SK-N-SH (cell line): ENCODE measurements around the gene RCOR2. TPM values are rescaled to one million over a fixed set of nuclear protein-coding genes. Genes with fewer than 3 reads are reported as not detected.
A peak's percentile ranks its signal among the peaks of the same experiment; 100 is the strongest.

Experiments
- CTCF ChIA-PET: fragments of 300-600, 350-600 bp; formaldehyde crosslinking; extraction: SDS; loops from one replicate; lab custom pipeline; 2021; lab: Yijun Ruan, JAX
- POLR2A ChIA-PET: fragments of 350-600 bp; sonication (Branson Sonifier 250); formaldehyde crosslinking; extraction: SDS; loops from one replicate; lab custom pipeline; 2020; ENCODE audit warnings: antibody characterized with exemption, inconsistent platforms; lab: Yijun Ruan, JAX
- DNase-seq: peaks from one replicate; pipeline ENCODE4 v3.0.0; 2012
- H2AFZ ChIP-seq: fragments of 200-600 bp; sonication (generic); 2 replicates; pipeline ENCODE4 v1.8.1; 2016; ENCODE audit warnings: antibody characterized with exemption, mild to moderate bottlenecking, low read depth
- H3F3A ChIP-seq: fragments of 200-600 bp; sonication (generic); replicated peaks from 2 replicates; pipeline ENCODE3; 2016; ENCODE audit warnings: antibody characterized with exemption, mild to moderate bottlenecking; ENCODE audit not compliant: insufficient read depth
- H3K27ac ChIP-seq, 2 experiments: fragments of 200-500 bp in 1 of 2; fragments of 200-600 bp in 1 of 2; sonication (Bioruptor generic) in 1 of 2; sonication (generic), shearing (Covaris generic) in 1 of 2; 2 replicates each; pipeline versions ENCODE4 v1.5.1 to v1.6.1; 2014 to 2016; ENCODE audit warnings: low read depth in 2 of 2, inconsistent platforms in 1 of 2, low read length in 1 of 2, mild to moderate bottlenecking in 1 of 2, mixed read lengths in 1 of 2
- H3K27me3 ChIP-seq: fragments of 200-600 bp; sonication (generic), shearing (Covaris generic); 2 replicates; pipeline ENCODE4 v1.6.1; 2016; ENCODE audit warnings: mixed run types; ENCODE audit not compliant: insufficient read depth
- H3K36me3 ChIP-seq, 2 experiments: fragments of 200-500 bp in 1 of 2; fragments of 200-600 bp in 1 of 2; sonication (Bioruptor generic) in 1 of 2; sonication (generic) in 1 of 2; replicated peaks in 1 of 2; 2 replicates each; pipeline versions ENCODE3 to v1.5.1; 2014 to 2016; ENCODE audit warnings: low read length in 1 of 2, mild to moderate bottlenecking in 1 of 2; ENCODE audit not compliant: insufficient read depth in 2 of 2, control insufficient read depth in 1 of 2
- H3K4me1 ChIP-seq, 2 experiments: fragments of 200-500 bp in 1 of 2; fragments of 200-600 bp in 1 of 2; sonication (Bioruptor generic) in 1 of 2; sonication (generic), shearing (Covaris generic) in 1 of 2; 2 replicates each; pipeline versions ENCODE4 v1.5.1 to v1.6.1; 2014 to 2016; ENCODE audit warnings: low read depth in 1 of 2, low read length in 1 of 2, mixed run types in 1 of 2; ENCODE audit not compliant: insufficient read depth in 2 of 2, control insufficient read depth in 1 of 2
- H3K4me2 ChIP-seq: fragments of 200-600 bp; sonication (generic), shearing (Covaris generic); 2 replicates; pipeline ENCODE4 v1.6.1; 2017; ENCODE audit warnings: mixed run types
- H3K4me3 ChIP-seq, 2 experiments: fragments of 200-500 bp in 1 of 2; fragments of 200-600 bp in 1 of 2; sonication (Bioruptor generic) in 1 of 2; sonication (generic), shearing (Covaris generic) in 1 of 2; 2 replicates each; pipeline versions ENCODE4 v1.5.1 to v1.8.1; 2014 to 2016; ENCODE audit warnings: low read depth in 2 of 2, inconsistent platforms in 1 of 2, low read length in 1 of 2, mild to moderate bottlenecking in 1 of 2, mixed read lengths in 1 of 2, moderate library complexity in 1 of 2
- H3K79me2 ChIP-seq: fragments of 200-600 bp; sonication (generic); 2 replicates; pipeline ENCODE4 v1.8.1; 2017; ENCODE audit warnings: mild to moderate bottlenecking; ENCODE audit not compliant: insufficient read depth
- H3K9ac ChIP-seq: fragments of 200-600 bp; sonication (generic); 2 replicates; pipeline ENCODE4 v1.6.1; 2017; ENCODE audit warnings: mixed run types
- H3K9me2 ChIP-seq: fragments of 200-600 bp; sonication (generic); 2 replicates; pipeline ENCODE4 v1.6.1; 2017; ENCODE audit warnings: mixed run types
- H3K9me3 ChIP-seq: fragments of 200-600 bp; sonication (generic); 2 replicates; pipeline ENCODE4 v1.6.1; 2017; ENCODE audit warnings: mixed run types, mild to moderate bottlenecking, moderate library complexity
- H4K20me1 ChIP-seq: fragments of 200-600 bp; sonication (generic); 2 replicates; pipeline ENCODE4 v1.6.1; 2017; ENCODE audit warnings: mild to moderate bottlenecking, mixed run types; ENCODE audit not compliant: insufficient read depth
- CTCF ChIP-seq: fragments of 200-600 bp; sonication (generic); IDR thresholded peaks from 2 replicates; pipeline ENCODE4 v1.6.1; 2017; ENCODE audit warnings: antibody characterized with exemption, mild to moderate bottlenecking, moderate library complexity
- EZH2phosphoT487 ChIP-seq: fragments of 200-600 bp; sonication (generic); IDR thresholded peaks from 2 replicates; pipeline ENCODE4 v1.6.1; 2017; ENCODE audit warnings: low read depth, mixed run types, mild to moderate bottlenecking, antibody characterized with exemption, moderate library complexity, borderline replicate concordance
- MXI1 ChIP-seq: IDR thresholded peaks from 2 replicates; pipeline ENCODE4 v1.6.1; 2012; ENCODE audit warnings: mild to moderate bottlenecking, low read depth, low read length, improper control_type of control experiment
- RAD21 ChIP-seq: IDR thresholded peaks from 2 replicates; pipeline ENCODE4 v1.6.1; 2012; ENCODE audit warnings: mild to moderate bottlenecking, low read length
- SIN3A ChIP-seq: IDR thresholded peaks from 2 replicates; pipeline ENCODE4 v1.6.1; 2012; ENCODE audit warnings: low read depth, mild to moderate bottlenecking, low read length, moderate library complexity, borderline replicate concordance
- SMC3 ChIP-seq: IDR thresholded peaks from 2 replicates; pipeline ENCODE4 v1.6.1; 2012; ENCODE audit warnings: low read depth, low read length, improper control_type of control experiment
- TCF12 ChIP-seq: IDR thresholded peaks from 2 replicates; pipeline ENCODE4 v1.4.0; 2012
- ZBTB33 ChIP-seq: IDR thresholded peaks from 2 replicates; pipeline ENCODE4 v1.4.0; 2012; ENCODE audit warnings: low read depth, borderline replicate concordance
- WGBS: methylation state at CpG from one replicate; pipeline ENCODE4 v1.1.6; 2017; ENCODE audit warnings: low lambda C conversion rate; 5-methylcytosine and 5-hydroxymethylcytosine counted together
- polyA plus RNA-seq, 3 experiments: library from polyadenylated mRNA; depleted of rRNA; stranded (reverse); fragments of >200 nt; gene quantifications; 2 replicates each; pipeline ENCODE4 v1.2.3, GENCODE V29; 2012

Gene RCOR2
- polyA plus RNA-seq, 1 of the 3 experiments (the other 2 are of a cell fraction): 1.1 TPM

- Histone ChIP-seq H3K27me3 (no peaks in the 10 kb centered on the region), H3K79me2 (peaks cover 42% of the 10 kb centered on the region), H3F3A (no peaks in the 10 kb centered on the region), H3K9ac (no peak overlapping the region), H3K27ac (peak overlapping the region in 1 of 2 experiments; percentile 29; a peak in 2 of 4 replicates), H3K9me3 (no peaks in the 10 kb centered on the region), H2AFZ (no peak overlapping the region), H3K4me2 (0 out of 2 replicates have a peak overlapping the region, but pooled peaks have one; percentile 27), H4K20me1 (peaks cover 12% of the 10 kb centered on the region; the same call in 1 of the 2 replicates), H3K4me3 (no peak overlapping the region; a peak in 1 of 4 replicates), H3K36me3 (peaks cover 10 to 19% of the 10 kb centered on the region in 2 experiments), H3K4me1 (peaks cover 9 to 22% of the 10 kb centered on the region in 2 experiments; a peak in 3 of 4 replicates), H3K9me2 (no peaks in the 10 kb centered on the region)
- POLR2A ChIA-PET: interaction anchor here (0.9 to 2.0 kb wide), 4 partner anchors 28 to 178 kb away, joined by 4 to 14 read pairs (median 6); partner anchors contain the start of gene RCOR2
- DNase-seq: peak; percentile 84
- CTCF ChIA-PET: interaction anchor here (0.6 to 9.3 kb wide), 51 partner anchors 9 to 466 kb away, joined by 3 to 162 read pairs (median 4); partner anchors contain the start of genes COX8A, MARK2, RCOR2 and ZFTA
- TF ChIP-seq TCF12 (no peak), RAD21 (peak; percentile 89), SIN3A (0 out of 2 replicates have a peak, but pooled peaks have one; percentile 13), EZH2phosphoT487 (no peak), SMC3 (peak; percentile 87), CTCF (peak; percentile 71)
- WGBS: 58% methylated on average over 13 of the region's 14 CpGs
Observed at GRCh38 chr11:63945477-63946163, 28.7 kb upstream of the RCOR2 start.

GRCh38 chr11:63944987-63945386, 28.0 kb upstream of the RCOR2 start:
- no peaks in the 10 kb centered on the region for H3K9me2 ChIP-seq
- TF ChIP-seq MXI1: peak; percentile 25; the same call in 1 of the 2 replicates
- TF ChIP-seq ZBTB33: no peak
- no peaks in the 10 kb centered on the region for H3K9me3 ChIP-seq
- peaks cover 10 to 18% of the 10 kb centered on the region in 2 experiments for H3K36me3 ChIP-seq
- 100% methylated on average over 3 of the region's 8 CpGs for WGBS
- H3K9ac ChIP-seq: no peak overlapping the region
- H3K4me1 ChIP-seq: peaks cover 15 to 25% of the 10 kb centered on the region in 2 experiments; a peak in 3 of 4 replicates
- H3K4me3 ChIP-seq: no peak overlapping the region
- no peak overlapping the region for H3K4me2 ChIP-seq
- peaks cover 16% of the 10 kb centered on the region; the same call in 1 of the 2 replicates for H4K20me1 ChIP-seq
- no peaks in the 10 kb centered on the region for H3F3A ChIP-seq
- H2AFZ ChIP-seq: no peak overlapping the region
- CTCF ChIA-PET: interaction anchor here (0.7 to 9.3 kb wide), 27 partner anchors 10 to 310 kb away, joined by 3 to 162 read pairs (median 9); partner anchors contain the start of genes COX8A, MARK2, RCOR2 and ZFTA
- peaks cover 49% of the 10 kb centered on the region for H3K79me2 ChIP-seq
- POLR2A ChIA-PET: interaction anchor here (1.0 to 2.0 kb wide), 4 partner anchors 17 to 36 kb away, joined by 3 to 14 read pairs (median 6); partner anchors contain the start of gene RCOR2
- H3K27ac ChIP-seq: peak overlapping the region in 1 of 2 experiments; percentile 29; a peak in 2 of 4 replicates
- DNase-seq: peak; percentile 33
- no peaks in the 10 kb centered on the region for H3K27me3 ChIP-seq
